DMS153 (cell line): ENCODE results near the gene COX7A1.
"Not testable (repeated sequence)": the region's sequence is repeated elsewhere in the genome, so short reads cannot be mapped to it uniquely, and the experiment has no call there.

Experiments used
- DNase-seq: peaks from one replicate; lab custom pipeline; 2025; lab: John Stamatoyannopoulos, UW

COX7A1 gene

DNA sequence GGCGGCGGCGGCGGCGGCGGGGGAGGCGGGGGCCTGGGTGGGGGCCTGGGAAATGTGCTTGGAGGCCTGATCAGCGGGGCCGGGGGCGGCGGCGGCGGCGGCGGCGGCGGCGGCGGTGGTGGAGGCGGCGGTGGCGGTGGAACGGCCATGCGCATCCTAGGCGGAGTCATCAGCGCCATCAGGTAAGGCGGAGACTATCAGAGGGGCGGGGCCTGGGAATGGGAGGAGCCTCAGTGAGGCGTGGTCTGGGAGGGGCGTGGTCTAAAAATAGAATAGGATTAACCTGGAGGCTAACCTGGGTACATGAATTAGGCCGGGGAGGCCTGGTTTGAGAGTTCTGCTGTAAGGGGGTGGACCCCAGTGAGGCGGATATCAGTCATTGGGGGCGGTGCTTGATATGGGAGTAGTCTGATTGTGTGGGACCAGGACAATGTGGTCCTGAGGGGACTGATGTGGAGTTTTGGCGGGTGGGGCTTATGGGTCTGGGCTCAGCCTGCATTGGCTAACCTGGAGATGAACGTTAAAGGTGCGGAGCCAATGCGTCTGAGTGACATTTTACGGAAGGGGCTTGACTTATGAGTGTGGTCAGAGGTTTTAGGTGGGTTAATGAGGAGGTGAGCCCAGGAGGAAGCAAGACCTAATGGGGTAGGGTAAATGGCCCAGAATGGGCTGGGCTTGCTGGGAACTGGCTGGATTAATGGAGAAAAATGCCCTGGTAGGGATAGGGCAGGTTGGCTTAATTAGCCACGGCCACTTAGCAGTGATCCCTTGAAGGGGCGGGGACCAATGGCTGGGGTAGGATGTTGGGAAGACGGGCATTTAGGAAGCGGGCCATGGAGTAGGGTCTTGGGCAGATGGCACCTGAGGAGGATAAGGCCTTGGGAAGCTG is 11.0 kb downstream of the COX7A1 start:
- peak; percentile 78 for DNase-seq

DNA sequence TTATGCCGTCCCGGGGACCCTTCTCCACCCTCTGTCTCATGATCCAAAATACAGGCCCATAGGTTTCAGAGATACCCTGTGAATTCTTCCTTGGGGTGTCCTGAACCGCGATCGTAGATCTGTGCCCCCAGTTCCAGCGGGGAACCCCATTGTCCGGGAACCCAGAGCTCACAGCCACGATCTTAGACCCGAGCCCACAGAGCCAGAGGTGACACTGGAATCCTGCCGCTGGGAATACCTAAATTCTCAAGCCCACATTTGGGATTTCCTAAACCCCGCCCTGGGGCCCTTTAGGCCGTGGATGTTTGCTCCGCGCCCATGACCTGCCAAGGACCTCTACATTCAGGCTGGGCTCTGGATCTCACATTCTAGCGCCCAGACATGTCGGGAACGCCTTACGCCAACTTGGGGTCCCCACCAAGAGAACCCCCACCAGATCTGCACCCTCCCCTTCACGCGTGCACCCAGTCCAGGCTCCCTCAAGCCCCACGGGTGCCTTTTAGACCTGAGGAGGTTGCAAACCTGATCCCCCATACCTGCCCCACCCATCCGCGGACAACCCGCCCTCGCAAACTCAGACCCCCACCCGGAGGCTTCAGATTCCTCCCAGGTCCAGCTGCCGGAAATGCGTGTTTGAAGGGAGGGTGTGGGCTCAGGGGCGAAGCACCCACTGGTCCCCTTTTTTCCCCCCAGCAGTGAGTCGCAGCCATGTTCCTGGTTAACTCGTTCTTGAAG is 11.8 kb downstream of the COX7A1 start:
- DNase-seq = peak; percentile 60

DNA sequence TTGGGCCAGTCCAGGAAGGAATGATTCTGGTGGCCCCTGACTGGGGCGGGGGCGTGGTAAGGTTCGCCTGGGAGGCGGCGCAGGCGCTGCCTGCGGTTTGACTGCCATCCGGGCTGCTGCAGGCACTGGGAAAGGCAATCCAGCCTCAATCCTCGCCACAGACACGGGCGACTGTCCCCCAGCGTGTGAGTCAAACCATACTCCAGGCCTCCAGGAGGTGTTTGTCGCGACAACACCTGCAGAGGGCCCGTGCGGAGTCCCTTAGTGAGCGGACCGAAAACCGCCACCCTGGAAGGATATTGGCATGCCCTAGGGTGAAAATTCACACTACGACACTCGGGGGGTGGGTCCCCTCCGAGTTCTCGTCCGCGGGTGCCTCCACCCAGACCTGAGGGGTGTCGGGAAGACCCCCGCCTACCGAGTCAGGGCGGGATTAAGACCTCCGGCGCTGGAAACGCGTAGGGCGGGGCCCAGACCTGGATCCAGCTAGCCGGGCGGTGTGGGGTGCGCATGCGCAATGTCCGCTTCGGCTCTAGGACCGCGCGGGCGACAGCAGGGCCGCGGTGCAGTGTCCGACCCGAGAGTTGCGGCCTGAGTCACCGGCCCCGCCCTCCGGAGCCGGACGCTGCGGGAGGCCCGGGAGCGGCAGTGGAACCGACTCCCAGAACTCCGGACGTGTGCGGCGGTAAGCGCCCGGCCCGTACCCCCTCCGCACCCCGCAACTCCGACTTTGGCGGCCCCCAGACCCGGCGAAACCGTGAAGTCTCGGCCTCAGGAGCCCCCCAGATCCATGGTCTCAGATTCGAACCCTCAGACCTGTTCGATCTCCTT is 12.6 kb downstream of the COX7A1 start, which contains the start of gene CAPNS1:
Gene CAPNS1, plus strand, starts transcription at position 594 of the 831 bp plus-strand sequence. CDS start 946 bp downstream, outside the sequence.
- peak; percentile 87 for DNase-seq

DNA sequence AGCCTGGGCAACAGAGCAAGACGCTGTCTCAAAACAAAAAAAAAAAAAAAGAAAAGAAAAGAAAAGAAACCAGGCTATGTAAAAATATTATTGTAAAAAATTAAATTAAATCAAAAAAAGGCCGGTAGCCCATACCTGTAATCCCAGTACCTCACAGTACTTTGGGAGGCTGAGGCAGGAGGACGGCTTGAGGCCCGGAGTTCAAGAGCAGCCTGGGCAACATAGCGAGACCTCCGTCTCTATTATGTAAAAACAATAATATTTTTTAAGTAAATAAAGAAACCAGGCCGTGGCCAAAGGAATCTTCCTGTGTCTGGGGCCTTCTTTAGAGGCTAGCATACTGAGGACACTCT is 13.2 kb downstream of the COX7A1 start:
- no peak for DNase-seq

DNA sequence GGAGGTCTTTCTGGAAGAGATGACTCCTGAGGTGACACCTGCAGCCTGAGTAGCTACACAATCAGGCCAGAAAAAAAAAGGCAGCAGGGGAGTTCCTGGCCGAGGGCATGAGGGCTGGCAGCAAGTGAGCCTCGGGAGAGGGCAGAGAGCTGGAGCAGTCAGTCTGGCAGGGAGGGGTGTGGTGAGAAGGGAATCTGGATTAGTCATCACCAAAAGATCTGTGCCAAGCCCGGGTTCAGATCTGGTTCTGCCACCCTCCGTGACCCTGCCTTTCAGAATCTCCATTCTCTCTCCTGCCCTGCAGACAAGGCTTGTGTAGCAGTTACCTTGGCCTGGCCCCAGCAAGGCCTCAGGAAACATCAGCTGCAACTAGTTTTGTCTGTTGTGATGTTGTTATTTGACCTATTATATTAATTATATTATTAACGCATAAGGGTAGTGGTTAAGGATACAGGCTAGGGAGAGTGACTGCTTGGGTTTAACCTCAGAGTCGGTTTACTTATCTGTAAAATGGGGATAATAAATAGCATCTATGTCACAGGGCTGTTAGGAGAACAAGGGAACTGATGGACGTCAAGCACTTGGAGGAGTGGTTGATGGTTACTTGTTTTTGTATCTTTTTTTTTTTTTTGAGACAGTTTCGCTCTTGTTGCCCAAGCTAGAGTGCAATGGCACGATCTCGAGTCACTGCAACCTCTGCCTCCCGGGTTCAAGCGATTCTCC is 15.1 kb downstream of the COX7A1 start:
- peak; percentile 58 for DNase-seq

DNA sequence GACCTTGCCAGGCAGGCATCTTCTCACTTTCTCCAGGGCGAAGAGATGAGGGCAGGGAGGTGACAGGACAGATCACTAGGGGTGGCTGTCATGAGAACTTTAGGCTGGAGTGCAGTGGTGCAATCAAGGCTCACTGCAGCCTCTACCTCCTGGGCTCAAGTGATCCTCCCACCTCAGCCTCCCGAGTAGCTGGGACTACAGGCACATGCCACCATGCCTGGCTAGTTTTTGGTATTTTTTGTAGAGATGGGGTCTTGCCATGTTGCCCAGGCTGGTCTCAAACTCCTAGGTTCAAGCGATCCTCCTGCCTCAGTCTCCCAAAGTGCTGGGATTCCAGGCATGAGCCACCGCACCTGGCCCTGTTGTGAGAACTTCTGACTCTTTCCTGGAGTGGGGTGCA is 17.4 kb downstream of the COX7A1 start:
- DNase-seq = not testable (repeated sequence)

DNA sequence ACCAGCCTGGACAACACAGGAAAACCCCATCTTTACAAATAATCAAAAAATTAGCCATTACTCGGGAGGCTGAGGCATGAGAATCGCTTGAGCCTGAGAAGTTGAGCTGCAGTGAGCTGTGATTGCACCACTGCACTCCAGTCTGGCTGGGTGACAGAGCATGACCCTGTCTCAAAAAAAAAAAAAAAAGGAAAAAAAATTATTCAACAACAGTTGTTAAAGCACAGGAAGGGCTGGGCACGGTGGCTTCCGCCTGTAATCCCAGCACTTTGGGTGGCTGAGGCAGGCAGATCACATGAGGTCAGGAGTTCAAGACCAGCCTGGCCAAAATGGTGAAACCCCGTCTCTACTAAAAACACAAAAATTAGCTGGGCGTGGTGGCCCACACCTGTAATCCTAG is 21.0 kb downstream of the COX7A1 start:
- DNase-seq = not testable (repeated sequence)

DNA sequence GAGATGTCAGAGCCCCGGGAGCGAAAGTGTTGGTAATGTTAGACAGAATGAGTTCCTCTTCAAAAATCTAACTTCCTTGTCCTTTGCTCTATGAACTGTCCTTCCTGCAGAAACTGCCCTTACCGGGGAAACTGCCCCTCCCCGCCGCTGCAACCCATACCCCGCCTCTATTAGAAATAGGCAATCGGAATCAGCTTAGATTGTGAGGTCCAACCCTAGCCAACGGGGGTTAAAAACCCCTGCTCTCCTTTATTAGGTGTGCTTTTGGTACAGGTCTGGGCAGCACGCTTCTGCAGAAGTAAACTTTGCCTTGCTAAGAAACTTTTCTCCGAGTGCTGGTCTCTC is 23.9 kb downstream of the COX7A1 start:
- DNase-seq = no peak

DNA sequence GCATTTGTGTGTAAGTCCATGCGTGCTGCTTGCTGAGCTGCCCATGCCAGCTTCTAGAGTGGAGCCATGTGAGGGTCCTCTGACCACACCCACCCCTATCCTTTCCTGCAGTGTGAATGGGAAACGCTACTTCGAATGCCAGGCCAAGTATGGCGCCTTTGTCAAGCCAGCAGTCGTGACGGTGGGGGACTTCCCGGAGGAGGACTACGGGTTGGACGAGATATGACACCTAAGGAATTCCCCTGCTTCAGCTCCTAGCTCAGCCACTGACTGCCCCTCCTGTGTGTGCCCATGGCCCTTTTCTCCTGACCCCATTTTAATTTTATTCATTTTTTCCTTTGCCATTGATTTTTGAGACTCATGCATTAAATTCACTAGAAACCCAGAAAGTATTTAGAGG is 26.7 kb downstream of the COX7A1 start:
- DNase-seq = no peak

DNA sequence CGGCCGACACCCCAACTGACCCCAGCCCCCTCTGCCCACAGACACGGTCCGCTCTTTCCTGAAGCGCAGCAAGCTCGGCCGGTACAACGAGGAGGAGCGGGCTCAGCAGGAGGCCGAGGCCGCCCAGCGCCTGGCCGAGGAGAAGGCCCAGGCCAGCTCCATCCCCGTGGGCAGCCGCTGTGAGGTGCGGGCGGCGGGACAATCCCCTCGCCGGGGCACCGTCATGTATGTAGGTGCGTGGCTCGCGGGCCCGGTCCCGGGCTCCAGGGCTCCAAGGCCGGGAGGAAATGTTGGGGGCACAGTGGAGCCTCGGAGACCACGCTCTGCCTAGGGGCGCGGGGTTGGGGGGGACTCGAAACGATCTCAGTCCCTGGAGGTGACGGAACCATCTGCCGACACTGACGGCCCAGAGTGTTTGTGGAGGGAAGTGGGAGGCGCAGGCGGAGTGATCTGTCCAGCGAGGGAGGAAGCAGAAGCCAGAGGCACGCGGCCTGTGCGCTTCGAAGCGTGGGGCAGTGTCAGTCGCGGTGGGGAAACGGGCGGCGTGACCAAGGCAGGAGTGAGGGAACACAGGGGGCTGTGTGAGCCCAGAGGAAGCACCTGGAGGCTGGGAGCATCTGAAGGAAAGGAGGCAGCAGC is 30.6 kb downstream of the COX7A1 start:
- no peak for DNase-seq

DNA sequence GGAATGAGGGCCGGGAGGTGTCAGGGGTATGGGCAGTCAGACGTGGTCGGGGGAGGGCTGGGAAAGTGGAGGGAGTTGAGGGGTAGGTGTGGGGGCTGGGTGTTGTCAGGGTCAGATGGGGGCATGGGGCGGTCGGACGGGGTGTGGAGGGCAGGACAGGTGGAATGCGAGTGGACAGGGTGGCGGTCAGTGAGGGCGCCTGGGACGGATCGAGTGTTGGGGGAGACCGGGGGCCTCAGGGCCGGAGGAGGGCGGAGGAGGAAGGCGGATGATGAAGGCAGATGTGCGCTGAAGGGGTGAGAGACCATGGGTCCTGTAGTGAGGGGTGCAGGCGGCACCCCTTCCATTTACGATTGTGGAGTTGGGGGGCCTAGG is 31.3 kb downstream of the COX7A1 start:
- DNase-seq = no peak

DNA sequence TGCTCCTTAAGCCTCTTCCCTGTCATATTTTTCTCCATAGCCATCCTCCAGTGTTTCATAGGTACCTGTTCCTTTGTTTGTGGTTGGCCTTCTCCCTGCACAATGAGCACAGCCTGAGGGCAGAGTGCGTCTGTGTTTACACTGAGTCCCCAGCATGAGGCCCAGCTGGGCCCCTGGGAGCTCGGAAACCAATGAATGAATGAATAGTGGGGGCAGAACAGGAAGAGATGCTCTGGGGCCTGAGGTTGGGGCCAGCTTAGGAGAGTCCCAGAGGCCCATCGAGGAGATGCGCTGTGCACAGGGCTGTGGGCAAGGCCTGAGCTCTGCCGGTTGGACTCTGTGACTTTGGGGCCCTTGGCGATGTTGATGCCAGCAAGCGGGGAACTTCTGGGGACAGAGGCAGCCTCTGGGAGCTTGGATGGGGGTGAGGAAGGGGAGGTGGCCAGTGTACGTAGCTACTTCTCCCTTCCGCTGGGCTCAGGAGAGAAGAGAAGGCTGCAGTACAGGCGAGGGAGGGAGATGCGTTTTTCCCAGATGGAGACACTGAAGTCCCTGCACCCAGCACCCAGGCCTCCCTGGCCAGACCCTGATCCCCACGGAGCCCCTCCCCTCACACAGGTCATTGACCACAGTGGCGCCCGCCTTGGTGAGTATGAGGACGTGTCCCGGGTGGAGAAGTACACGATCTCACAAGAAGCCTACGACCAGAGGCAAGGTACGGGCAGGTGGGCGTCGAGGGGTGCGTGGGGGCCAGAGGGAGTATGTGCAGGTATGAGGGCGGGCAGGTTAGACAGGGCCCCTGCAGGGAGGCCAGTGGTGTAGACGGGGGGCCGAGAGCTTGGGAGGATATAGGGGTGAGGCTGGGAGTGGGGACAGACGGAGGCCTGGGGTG is 31.9 kb downstream of the COX7A1 start:
- peak; percentile 6 for DNase-seq

DNA sequence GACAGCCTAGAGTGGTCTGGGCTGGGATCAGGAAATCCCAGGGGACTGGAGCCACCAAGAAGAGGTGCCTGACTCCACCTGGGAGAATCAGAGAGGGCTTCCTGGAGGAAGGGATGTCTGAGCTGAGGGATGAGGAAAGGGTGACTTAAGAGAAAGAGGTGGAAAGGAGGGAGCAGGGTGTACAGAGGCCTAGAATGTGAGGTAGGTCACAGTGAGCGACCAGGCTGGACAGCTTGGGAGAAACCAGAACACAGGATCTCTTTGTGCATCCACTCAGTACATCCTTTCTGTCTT is 36.0 kb downstream of the COX7A1 start:
- no peak for DNase-seq

DNA sequence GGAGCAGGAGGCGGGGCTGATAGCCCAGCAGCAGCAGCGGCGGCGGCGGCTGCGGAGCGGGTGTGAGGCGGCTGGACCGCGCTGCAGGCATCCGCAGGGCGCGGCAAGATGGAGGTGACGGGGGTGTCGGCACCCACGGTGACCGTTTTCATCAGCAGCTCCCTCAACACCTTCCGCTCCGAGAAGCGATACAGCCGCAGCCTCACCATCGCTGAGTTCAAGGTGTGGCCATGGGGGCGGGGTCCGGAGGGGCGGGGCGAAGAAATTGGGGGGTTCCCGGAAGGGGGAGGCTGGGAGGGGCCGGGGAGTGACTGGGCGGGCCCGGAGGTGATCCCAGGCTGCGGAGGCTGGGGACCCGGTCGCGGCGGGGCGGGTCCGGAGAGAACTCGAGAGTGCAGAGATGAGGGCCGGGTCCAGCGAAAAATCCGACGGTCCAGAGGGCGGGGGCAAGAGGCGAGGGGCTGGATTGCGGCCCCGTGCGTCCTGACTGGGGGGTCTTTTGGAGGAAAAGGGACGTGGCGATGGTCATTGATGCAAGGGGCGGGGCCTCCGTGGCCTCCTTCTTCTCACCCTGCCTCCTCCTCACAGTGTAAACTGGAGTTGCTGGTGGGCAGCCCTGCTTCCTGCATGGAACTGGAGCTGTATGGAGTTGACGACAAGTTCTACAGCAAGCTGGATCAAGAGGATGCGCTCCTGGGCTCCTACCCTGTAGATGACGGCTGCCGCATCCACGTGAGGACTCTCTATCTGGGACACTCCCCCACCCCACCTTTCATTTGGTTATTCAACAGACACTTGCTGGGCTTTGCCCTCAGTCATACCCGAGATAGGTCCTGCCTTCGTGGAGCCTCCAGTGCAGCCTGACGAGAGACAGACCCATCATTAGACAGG is 36.5 kb downstream of the COX7A1 start, which contains the start of gene TBCB:
Gene TBCB, plus strand, starts transcription at position 16 of the 891 bp plus-strand sequence. Its CDS starts 93 bp downstream, at position 109.
- DNase-seq = no peak

DNA sequence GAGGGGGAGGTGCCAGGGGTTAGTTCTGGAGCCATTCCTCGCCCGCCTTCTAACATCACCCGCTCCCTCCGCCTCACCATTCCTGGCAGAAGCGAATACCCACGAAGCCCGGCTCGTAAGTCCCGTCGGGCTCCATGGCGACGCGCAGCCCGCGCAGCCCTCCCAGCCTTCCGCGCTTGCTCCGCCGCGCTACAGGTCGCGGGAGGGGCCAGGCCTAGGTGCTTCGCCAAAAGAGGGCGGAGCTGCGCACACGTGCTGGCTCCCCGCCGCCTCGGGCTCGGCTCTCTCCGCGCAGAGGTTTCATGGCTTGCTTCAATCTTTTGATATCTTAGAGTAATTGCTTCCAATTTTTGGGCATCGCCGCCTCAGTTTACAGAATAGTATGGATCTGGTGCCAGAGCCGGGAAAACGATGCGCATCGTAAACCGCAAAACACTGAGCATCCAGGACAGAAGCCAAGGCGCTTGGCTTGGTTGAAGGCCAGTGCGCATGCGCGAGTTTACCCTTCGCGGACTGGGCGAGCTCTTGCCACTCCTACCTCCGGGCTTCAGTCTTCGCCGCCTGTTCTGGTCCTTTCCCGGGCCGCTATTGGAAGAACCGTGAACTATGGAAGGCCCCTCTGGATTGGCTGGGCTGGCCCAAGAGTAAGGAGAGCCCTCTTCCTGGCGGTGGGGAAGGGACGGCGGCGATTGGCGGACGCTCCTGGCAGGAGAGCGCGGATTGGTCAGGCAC is 37.4 kb downstream of the COX7A1 start, which contains the start of gene POLR2I:
Gene POLR2I, minus strand, starts transcription at position 155 of the 732 bp plus-strand sequence. Its CDS starts 19 bp downstream, at position 136.
- peak; percentile 99 for DNase-seq

DNA sequence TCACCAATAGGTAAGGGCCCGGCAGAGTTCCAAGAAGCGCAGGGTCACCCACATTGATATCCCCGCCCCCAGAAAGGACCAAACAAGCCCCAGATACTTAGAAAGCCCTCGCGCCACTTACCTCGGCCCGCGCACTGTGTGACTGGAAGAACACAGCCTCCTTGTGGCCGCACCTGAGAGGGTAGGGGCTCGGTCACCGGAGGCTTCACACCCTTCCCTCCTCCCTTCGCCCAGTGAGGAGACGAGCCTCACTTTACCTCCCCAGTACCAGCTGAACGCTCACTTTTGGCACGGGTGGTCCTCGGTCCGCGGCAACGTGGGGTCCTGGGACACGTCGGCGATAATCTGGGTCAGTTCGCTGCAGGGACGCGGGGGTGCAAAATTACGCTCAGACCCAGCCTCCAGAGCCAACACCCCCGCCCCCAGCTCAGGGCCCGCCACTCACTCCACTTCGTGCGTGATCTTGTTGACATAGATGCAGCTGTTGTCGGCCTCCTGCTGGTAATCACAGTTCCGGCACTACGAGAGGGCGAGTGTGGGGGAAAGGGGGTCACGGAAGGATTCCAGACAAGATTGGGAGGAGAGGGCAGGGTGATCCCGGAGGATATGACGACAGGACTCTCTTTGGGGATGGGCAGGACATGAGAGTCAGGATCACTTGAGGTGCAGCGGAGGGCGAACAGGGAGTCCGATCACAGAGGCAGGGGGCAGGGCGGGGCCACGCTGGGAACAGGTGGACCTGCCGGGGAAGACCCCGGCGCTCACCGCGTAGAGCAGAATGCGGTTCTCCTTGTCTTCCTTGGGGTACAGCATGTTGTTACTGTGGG is 38.1 kb downstream of the COX7A1 start:
- no peak for DNase-seq

DNA sequence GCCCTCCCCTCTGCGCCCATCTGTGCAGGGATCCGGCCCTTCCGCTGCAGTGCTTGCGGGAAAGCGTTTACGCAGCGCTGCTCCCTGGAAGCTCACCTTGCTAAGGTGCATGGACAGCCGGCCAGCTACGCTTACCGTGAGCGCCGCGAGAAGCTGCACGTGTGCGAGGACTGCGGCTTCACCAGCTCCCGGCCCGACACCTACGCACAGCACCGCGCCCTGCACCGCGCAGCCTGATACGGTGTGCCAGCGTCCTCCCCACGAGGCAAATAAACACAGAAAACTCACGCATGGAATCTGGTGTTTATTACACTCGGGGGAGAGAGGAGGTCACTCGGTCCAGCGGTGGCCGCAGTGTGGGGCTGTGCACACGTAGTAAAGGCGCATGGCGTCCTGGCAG is 38.8 kb downstream of the COX7A1 start:
- no peak for DNase-seq

DNA sequence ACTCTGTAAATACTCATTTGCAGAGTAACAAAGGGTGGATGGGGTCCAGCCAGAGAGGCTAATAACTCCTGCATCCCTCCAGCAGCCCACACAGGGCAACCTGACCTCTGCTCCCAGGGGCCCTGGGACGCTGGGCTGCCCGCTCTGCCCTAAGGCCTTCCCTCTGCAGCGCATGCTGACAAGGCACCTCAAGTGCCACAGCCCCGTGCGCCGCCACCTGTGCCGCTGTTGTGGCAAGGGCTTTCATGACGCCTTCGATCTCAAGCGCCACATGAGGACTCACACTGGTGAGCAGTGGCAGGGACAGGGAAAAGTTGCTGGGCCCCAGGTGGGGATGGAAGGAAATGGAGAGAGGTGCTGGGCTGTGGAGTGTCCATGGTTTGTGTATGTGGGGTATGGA is 39.6 kb downstream of the COX7A1 start:
- DNase-seq = no peak
